Measurements from ENCODE around the gene ZNF414. TPM values are rescaled to one million over a fixed set of nuclear protein-coding genes. Genes with fewer than 3 reads are reported as not detected.

Gene ZNF414
- total and polyA plus RNA-seq, 2 experiments from 2014 or later, result 27.4 to 45.0 TPM

- no peak overlapping the region for H3K27ac ChIP-seq (ENCODE audit: low read depth)
- TF ChIP-seq, protein P1, sequence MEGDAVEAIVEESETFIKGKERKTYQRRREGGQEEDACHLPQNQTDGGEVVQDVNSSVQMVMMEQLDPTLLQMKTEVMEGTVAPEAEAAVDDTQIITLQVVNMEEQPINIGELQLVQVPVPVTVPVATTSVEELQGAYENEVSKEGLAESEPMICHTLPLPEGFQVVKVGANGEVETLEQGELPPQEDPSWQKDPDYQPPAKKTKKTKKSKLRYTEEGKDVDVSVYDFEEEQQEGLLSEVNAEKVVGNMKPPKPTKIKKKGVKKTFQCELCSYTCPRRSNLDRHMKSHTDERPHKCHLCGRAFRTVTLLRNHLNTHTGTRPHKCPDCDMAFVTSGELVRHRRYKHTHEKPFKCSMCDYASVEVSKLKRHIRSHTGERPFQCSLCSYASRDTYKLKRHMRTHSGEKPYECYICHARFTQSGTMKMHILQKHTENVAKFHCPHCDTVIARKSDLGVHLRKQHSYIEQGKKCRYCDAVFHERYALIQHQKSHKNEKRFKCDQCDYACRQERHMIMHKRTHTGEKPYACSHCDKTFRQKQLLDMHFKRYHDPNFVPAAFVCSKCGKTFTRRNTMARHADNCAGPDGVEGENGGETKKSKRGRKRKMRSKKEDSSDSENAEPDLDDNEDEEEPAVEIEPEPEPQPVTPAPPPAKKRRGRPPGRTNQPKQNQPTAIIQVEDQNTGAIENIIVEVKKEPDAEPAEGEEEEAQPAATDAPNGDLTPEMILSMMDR (conservative IDR thresholded peaks at IDR 0.05; ENCODE audit: low read depth in 2 of 2), result no peak
- TF ChIP-seq POLR2AphosphoS5 (IDR thresholded peaks at IDR 0.05; ENCODE audit: low read depth) (no peak), CREB1 (CRISPR knock-in tag; IDR thresholded peaks at IDR 0.05; ENCODE audit: low read depth) (no peak), JUNB (IDR thresholded peaks at IDR 0.05; ENCODE audit: unreplicated experiment) (no peak)
- H2AFZ ChIP-seq, result no peak overlapping the region
- peaks cover 2% of the 10 kb centered on the region; the same call in 1 of the 3 replicates for H3K4me1 Mint-ChIP-seq
- H3K4me2 ChIP-seq, result no peak overlapping the region
- DNase-seq (ENCODE audit: low spot score) (no peak), ATAC-seq (no peak)
- H3K9me3 Mint-ChIP-seq, result no peaks in the 10 kb centered on the region; the same call in 1 of the 3 replicates
- H3K4me3 ChIP-seq, result no peak overlapping the region
- no peaks in the 10 kb centered on the region for H3K36me3 ChIP-seq (ENCODE audit: insufficient read depth)
- H3K27ac Mint-ChIP-seq, result no peak overlapping the region
- no peaks in the 10 kb centered on the region for H3K27me3 ChIP-seq (ENCODE audit: insufficient read depth)
- peaks cover 11% of the 10 kb centered on the region for H3K27me3 Mint-ChIP-seq (ENCODE audit: insufficient read depth, low read depth, poor library complexity)
- no peaks in the 10 kb centered on the region for H4K20me1 ChIP-seq (replicated peaks; ENCODE audit: insufficient read depth)
- H3K79me2 ChIP-seq (replicated peaks; ENCODE audit: insufficient read depth), result no peaks in the 10 kb centered on the region
- H3K4me1 ChIP-seq (ENCODE audit: insufficient read depth), result peaks cover 3% of the 10 kb centered on the region; the same call in 1 of the 2 replicates
- peaks cover 1% of the 10 kb centered on the region; the same call in 1 of the 2 replicates for H3F3A ChIP-seq (replicated peaks; ENCODE audit: low read depth)
- no peak overlapping the region for H3K4me3 Mint-ChIP-seq
- H3K9me2 ChIP-seq (ENCODE audit: insufficient read depth), result no peaks in the 10 kb centered on the region
- H3K36me3 Mint-ChIP-seq (ENCODE audit: low read depth), result no peaks in the 10 kb centered on the region
Measured at GRCh38 chr19:8558325-8558724, 44.4 kb upstream of the ZNF414 start.

DNA sequence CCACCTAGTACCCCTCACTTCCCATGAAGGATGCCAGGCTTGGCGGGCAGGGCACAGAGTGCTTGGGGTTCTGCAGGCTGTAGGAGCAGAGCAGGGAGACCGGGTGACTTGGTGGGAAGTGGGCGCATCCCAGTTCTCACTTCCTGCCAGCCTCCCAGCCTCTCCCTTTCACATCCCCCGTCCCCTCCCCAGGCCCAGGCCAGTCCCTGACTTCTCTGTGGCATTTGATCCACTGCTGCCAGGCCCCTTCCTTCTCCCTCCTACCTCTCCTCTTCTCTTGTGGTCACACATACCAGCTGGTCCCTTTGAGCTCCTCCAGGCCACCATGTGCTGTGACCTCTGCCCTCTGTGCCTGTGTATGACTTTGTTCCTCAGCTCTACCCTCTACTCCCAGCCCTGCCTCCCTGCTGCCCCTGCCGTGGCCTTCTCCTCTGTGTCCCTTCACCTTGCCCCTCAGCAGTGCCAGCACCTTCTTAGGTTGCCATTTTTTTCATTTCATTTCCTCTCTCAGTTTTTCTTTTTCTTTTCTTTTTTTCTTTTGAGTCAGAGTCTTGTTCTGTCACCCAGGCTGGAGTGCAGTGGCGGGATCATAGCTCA, 43.8 kb upstream of the ZNF414 start:
- DNase-seq (ENCODE audit: low spot score), result no peak
- Histone ChIP-seq H3K4me1 (ENCODE audit: insufficient read depth) (peaks cover 3% of the 10 kb centered on the region; the same call in 1 of the 2 replicates), H3F3A (replicated peaks; ENCODE audit: low read depth) (peaks cover 5% of the 10 kb centered on the region; the same call in 1 of the 2 replicates), H3K4me2 (no peak overlapping the region), H3K27me3 (ENCODE audit: insufficient read depth) (no peaks in the 10 kb centered on the region), H3K36me3 (ENCODE audit: insufficient read depth) (no peaks in the 10 kb centered on the region), H3K27ac (ENCODE audit: low read depth) (no peak overlapping the region), H3K79me2 (replicated peaks; ENCODE audit: insufficient read depth) (no peaks in the 10 kb centered on the region), H2AFZ (no peak overlapping the region), H3K9me2 (ENCODE audit: insufficient read depth) (no peaks in the 10 kb centered on the region), H3K4me3 (no peak overlapping the region), H4K20me1 (replicated peaks; ENCODE audit: insufficient read depth) (no peaks in the 10 kb centered on the region)
- Mint-ChIP-seq H3K27ac (no peak overlapping the region), H3K9me3 (no peaks in the 10 kb centered on the region; the same call in 1 of the 3 replicates), H3K27me3 (ENCODE audit: insufficient read depth, low read depth, poor library complexity) (peaks cover 16% of the 10 kb centered on the region), H3K36me3 (ENCODE audit: low read depth) (no peaks in the 10 kb centered on the region), H3K4me1 (peaks cover 5% of the 10 kb centered on the region; the same call in 2 of the 3 replicates), H3K4me3 (no peak overlapping the region)
- no peak for ATAC-seq
- TF ChIP-seq STAT1 (IDR thresholded peaks at IDR 0.05; ENCODE audit: unreplicated experiment) (no peak), EZH2phosphoT487 (IDR thresholded peaks at IDR 0.05; ENCODE audit: unreplicated experiment) (no peak), ETS1 (IDR thresholded peaks at IDR 0.05) (no peak), ZNF114 (CRISPR knock-in tag; IDR thresholded peaks at IDR 0.05) (no peak), ZNF331 (CRISPR knock-in tag; IDR thresholded peaks at IDR 0.05; ENCODE audit: low read depth) (no peak), JUNB (IDR thresholded peaks at IDR 0.05; ENCODE audit: unreplicated experiment) (no peak), ZNF462 (CRISPR knock-in tag; IDR thresholded peaks at IDR 0.05) (no peak)
- TF ChIP-seq, protein P1 (conservative IDR thresholded peaks at IDR 0.05; ENCODE audit: low read depth in 2 of 2), result no peak
